HG03565 (cell line): ENCODE data around the gene FBLIM1.

Experiments used
- ATAC-seq: cut with Tn5 transposase; IDR thresholded peaks from one replicate; pipeline ENCODE4 v1.9.1; 2021; ENCODE audit warnings: mild to moderate bottlenecking, moderate library complexity; ENCODE audit not compliant: unreplicated experiment

Gene FBLIM1

GRCh38 chr1:15764269-15764764 is 5.7 kb downstream of the FBLIM1 start:
- ATAC-seq: no peak

GRCh38 chr1:15764890-15765289 is 6.3 kb downstream of the FBLIM1 start:
- no peak for ATAC-seq

DNA sequence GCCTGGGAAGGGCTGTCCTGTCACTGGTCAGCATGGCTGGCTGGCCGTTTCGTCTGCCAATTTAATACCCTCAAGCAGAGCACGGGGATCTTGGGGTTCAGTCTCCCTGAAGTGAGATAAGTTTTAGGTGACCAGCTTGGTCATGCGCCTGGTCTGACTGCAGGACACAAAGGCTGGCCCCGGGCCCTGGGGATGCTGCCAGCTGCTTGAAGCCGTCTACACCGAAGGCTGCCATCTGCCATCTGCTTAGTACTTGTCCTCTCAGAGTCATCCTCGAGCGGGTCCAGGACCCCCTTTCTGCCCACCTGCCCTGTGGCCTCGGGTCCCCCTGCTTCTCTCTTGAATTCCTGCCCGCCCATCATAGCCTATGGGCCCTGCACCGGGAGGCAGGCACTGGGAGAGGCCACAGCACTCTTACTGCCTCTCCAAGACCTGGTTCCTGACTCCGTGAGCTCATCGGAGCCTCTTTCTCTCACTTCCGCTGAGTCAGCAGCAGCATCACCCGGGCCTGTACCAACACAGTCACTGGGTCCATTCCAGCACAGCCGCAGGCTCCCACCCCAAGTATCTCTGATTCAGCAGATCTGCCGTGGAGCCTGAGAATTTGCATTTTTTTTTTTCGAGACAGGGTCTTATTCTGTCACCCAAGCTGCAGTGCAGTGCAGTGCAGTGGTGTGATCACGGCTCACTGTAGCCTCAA is 7.0 kb downstream of the FBLIM1 start:
- ATAC-seq: no peak

GRCh38 chr1:15767941-15768340 is 9.3 kb downstream of the FBLIM1 start:
- ATAC-seq: no peak

GRCh38 chr1:15768388-15768787 is 9.8 kb downstream of the FBLIM1 start:
- ATAC-seq: no peak

DNA sequence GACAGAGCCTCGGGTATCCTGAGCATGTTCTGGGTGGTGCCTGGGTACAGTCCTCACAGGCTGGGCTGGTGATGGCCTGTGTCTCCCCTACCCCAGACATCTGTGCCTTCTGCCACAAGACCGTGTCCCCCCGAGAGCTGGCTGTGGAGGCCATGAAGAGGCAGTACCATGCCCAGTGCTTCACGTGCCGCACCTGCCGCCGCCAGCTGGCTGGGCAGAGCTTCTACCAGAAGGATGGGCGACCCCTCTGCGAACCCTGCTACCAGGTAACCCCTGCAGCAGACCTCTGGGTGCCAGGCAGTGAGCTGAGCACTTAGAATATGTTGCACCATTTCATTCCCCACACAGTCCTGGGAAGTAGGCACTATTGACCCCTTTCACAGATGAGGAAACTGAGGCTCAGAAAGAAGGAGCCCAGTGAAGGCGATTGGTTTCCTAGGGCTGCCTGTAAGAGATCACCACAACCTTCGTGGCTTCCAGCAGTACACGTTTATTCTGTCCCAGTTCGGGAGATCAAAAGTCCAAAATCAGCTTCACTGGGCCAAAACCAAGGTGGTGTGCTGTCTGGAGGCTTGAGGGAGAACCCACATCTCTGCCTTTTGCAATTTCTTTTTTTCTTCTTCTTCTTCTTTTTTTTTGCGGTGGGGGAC is 11.8 kb downstream of the FBLIM1 start:
- no peak for ATAC-seq

- no peak for ATAC-seq
Observed at GRCh38 chr1:15771836-15772515, 13.4 kb downstream of the FBLIM1 start.

DNA sequence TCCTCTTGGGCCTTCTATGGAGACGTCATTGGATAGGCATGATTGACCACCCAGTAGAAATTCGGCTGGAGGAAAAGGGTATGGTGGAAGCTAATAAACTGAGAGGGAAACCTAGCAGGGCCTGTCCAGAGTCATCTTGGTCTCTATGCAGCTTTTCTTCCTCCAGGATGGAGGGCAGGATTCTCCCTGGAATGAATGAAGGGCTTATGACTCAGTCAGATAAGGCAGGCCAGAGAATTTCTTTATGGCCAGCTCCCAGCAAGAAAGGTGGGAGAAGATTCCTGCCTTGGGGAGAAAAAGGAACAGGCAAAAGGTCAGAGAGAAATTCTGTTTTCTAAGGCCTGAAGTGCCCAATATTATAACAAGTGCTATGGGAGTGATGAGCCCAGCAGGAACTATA is 17.1 kb downstream of the FBLIM1 start:
- no peak for ATAC-seq

GRCh38 chr1:15777909-15778707 is 19.5 kb downstream of the FBLIM1 start:
- no peak for ATAC-seq

DNA sequence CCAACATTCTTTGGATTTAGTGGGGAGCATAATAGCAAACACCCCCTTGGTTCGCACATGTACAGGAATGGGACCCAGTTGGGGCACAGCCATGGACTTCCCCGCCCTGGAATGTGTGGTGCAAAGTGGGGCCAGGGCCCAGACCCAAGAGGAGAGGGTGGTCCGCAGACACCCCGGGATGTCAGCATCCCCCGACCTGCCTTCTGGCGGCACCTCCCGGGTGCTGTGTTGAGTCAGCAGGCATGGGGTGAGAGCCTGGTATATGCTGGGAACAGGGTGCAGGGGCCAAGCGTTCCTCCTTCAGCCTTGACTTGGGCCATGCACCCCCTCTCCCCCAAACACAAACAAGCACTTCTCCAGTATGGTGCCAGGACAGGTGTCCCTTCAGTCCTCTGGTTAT is 27.1 kb downstream of the FBLIM1 start:
- no peak for ATAC-seq

DNA sequence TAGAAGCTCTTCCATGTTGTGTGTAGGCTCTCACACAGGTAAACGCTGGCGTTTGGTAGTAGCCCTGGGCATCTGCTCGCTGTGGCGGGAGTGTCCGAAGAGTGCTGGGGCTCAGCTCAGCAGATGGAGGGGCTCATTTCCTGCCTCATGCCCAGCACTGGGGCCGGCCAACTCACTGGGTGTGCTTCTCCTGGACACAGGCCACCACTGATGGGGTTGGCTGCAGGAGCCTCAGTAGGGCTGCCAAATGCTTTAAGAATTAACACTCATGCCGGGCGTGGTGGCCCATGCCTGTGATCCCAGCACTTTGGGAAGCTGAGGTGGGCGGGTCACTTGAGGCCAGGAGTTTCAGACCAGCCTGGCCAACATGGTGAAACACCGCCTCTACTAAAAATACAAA is 28.0 kb downstream of the FBLIM1 start:
- no peak for ATAC-seq

- ATAC-seq: no peak
Observed at GRCh38 chr1:15788624-15789301, 30.2 kb downstream of the FBLIM1 start.

DNA sequence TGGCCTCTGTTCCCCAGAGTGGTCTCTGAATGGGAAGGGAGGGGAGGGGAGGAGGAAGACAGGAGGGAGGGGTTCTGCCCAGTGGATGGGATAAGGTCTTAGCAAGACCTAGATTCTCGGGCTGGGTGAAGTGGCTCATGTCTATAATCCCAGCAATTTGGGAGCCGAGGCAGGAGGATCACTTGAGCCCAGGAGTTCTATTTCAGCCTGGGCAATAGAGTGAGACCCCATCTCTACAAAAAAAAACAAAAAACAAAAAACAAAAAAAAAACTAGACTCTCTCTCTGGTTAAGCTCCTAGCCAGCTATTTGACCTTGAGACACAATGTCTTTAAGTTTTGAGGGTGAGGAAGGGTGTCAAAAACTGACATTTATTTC is 37.5 kb downstream of the FBLIM1 start:
- no peak for ATAC-seq

DNA sequence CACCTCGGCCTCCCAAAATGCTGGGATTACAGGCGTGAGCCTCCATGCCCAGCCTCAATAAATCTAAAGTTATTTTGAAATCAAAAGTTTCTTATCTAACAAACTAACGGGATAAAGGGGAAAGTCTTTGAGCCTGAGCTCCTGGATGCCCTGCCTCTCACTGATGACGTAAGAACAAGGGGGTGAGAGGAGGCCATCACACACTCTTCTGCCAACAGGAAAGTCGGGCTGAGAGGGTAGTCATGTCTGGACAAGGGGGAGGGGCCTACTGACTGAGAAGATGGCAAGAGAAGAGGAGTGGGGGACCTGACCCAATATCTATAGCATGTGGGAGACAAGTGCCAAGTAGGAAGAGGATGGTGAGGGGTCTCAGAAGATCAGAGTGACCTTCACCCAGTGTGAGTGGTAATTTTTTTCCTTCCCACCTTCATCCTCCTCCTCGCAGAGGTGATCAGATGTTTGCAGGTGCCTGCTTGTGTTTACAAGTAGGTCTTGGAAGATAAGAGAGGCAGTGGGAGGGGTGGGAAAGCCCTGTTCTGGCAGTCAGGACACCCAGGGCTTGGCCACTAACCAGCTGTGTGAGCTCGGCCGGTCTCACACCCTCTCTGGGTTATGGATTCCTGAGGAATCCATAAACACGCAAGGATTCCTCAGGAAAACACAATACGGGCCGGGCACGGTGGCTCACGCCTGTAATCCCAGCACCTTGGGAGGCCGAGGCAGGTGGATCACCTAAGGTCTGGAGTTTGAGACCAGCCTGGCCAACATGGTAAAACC is 39.2 kb downstream of the FBLIM1 start:
- ATAC-seq: no peak

- no peak for ATAC-seq
Observed at GRCh38 chr1:15799004-15799867, 40.6 kb downstream of the FBLIM1 start.

GRCh38 chr1:15799928-15800835 is 41.6 kb downstream of the FBLIM1 start:
- no peak for ATAC-seq

DNA sequence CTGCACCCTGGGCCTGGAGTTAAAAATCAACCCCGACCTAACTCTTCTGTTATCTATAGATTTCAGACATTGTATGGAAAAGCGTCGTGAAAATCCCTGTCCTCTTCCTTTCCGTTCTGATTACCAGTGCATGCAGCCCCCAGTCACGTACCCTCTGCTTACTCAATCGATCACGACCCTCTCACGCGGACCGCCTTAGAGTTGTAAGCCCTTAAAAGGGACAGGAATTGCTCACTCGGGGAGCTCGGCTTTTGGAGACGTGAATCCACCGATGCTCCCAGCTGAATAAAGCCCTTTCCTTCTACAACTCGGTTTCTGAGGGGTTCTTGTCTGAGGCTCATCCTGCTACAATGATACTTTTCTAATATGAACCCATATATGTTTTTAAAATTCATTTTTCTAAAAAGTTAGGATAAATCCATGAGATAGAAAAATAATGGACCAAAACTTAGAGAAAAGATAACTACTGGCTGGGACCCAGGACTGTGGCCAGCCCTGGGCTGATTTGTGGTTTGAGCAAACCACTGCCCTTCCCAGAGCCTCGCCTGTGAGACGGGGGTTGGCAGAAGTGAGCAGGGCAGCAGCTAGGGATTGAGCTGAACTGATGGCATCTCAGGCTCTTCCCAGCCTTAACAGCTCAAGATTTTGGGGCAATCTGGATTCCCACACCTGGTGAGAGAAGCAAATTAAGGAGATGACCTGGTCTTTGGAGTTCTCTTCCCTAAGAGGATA is 43.8 kb downstream of the FBLIM1 start:
- ATAC-seq: no peak
